Astrocyte (in vitro differentiated cells and primary cell): ENCODE measurements around the gene SRBD1.

Experiments used
- CTCF ChIP-seq: IDR thresholded peaks from 2 replicates; pipeline ENCODE4 v1.5.1; 2011; ENCODE audit warnings: low read depth, mild to moderate bottlenecking, inconsistent platforms, low read length, moderate library complexity; ENCODE audit not compliant: insufficient read depth
- EZH2 ChIP-seq: IDR thresholded peaks from 2 replicates; pipeline ENCODE4 v1.6.1; 2012; ENCODE audit warnings: mild to moderate bottlenecking, low read length, inconsistent platforms; ENCODE audit not compliant: insufficient read depth

GRCh38 chr2:45370369-45370768, 240.7 kb downstream of the SRBD1 start:
- TF ChIP-seq CTCF, result no peak
- TF ChIP-seq EZH2, result no peak
